G401 (cell line): Measurements from ENCODE around the gene FOXO1. TPM values are rescaled to one million over a fixed set of nuclear protein-coding genes. Genes with fewer than 3 reads are reported as not detected.
"Not testable (repeated sequence)": the region's sequence is repeated elsewhere in the genome, so short reads cannot be mapped to it uniquely, and the experiment has no call there.

ENCODE experiments used
- DNase-seq: peaks from one replicate; pipeline ENCODE4 v3.0.0-alpha.2; 2015; ENCODE audit warnings: low spot score
- in situ Hi-C: cut with HindIII; loops from 2 replicates; pipeline ENCODE4 v1.10.0; 2016; ENCODE audit warnings: low sequenced_read_pairs, mixed read lengths
- total RNA-seq: library from RNA; depleted of rRNA; stranded (reverse); fragments of >200 nt; shearing (Covaris generic); gene quantifications from 2 replicates; pipeline ENCODE4 v1.2.3, GENCODE V29; 2014; rRNA removed

FOXO1 gene
- 0.12 and 0.17 TPM in 2 replicates for total RNA-seq

- in situ Hi-C loops, result no loop called here
- DNase-seq, result peak; percentile 61
Measured at GRCh38 chr13:40666045-40666932, at the start of gene FOXO1. FOXO1 (minus strand) TSS chr13:40666641; CDS start chr13:40666212, 429 bp downstream.

DNA sequence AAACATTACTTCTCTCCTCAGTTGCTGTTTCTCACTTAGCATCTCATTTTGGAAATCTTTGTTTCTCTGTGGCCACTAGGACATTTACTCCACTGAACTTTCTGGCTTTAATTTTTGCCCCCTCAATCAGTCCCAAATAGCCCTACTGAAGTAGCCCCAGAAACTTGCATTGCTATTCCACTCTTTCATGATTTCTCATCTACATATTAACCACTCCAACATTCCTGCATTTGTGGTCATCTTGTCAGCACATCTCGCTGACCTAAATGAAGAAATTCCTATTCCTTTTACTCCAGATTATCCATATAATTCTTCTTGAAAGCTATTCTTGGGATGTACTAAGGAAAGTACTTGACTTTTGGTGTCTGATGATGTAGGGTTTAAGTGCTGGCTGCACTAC is 48.0 kb upstream of the FOXO1 start:
- DNase-seq, in situ Hi-C loops: not testable (repeated sequence)

GRCh38 chr13:40706439-40706838 is 40.0 kb upstream of the FOXO1 start:
- in situ Hi-C loops, result no loop called here
- DNase-seq, result no peak

DNA sequence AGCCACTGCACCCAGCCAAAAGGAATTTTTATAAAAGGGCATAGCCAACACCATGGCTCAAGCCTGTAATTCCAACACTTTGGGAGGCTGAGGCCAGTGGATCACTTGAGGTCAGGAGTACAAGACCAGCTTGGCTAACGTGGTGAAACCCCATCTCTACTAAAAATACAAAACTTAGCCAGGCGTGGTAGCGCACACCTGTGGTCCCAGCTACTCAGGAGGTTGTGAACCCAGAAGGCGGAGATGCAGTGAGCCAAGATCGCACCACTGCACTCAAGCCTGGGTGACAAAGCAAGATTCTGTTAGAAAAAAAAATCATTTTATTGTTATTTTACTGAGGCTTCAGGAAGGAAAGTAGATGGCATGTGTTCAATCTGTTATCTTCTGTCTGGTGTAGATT is 31.3 kb upstream of the FOXO1 start:
- in situ Hi-C loops, result no loop called here
- DNase-seq, result no peak

GRCh38 chr13:40694426-40694825 is 28.0 kb upstream of the FOXO1 start:
- DNase-seq, result no peak
- in situ Hi-C loops, result no loop called here

GRCh38 chr13:40692946-40693345 is 26.5 kb upstream of the FOXO1 start:
- in situ Hi-C loops, result no loop called here
- DNase-seq, result no peak

DNA sequence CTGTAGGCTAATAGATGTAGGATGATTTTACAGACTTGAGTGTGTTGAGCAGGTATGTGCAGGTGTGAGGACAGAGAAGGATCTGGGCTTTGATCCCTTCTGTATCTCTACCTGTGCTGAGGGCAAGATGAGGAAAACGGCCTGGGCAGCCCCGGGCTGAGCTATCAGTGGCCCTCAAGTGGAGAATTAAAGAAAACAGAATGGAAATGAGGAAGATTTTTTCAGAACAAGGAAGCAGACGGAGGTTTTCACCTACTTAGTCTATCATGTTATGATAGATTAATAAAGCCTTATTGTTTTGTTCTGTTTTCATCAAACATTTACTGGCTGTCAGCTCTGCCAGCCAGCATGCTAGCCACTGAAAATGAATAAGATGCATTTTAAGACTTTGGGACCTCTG is 22.3 kb upstream of the FOXO1 start:
- no peak for DNase-seq
- in situ Hi-C loops, result no loop called here

GRCh38 chr13:40682449-40683240 is 16.2 kb upstream of the FOXO1 start:
- in situ Hi-C loops, result no loop called here
- DNase-seq, result no peak

GRCh38 chr13:40681341-40682146 is 15.1 kb upstream of the FOXO1 start:
- no peak for DNase-seq
- in situ Hi-C loops, result no loop called here

DNA sequence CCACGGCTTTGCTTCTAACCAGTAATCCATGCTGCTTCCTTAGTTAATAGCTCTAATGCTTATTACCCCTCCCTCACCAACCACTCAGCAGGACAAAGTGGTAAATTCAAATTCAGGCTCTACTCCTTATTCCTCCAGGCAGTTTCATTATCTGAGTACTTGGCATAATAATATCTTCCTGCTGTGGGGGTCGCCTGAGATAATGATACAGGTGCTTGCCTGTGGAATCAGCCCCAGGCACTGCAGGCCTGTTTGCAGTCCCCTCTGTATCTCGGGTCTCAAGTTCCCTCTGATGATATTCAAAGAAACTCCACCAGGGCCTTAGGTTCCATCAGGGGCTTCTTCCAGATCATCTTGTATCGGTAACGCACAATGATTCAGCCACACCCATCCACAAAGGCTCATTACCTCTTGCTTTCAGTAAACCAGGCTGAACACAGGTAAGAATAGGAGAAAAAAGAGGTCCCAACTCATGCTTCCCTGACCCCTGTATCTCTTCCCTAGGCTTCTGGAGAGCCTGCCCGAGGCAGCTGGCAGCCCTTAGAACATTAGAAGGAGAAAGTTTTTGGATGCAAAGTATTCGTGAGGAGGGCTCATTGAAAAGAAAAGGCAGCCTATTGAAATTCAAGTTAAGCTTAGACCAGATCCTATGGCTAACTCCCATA is 14.3 kb upstream of the FOXO1 start:
- in situ Hi-C loops, result no loop called here
- DNase-seq, result no peak

GRCh38 chr13:40679480-40679985 is 13.1 kb upstream of the FOXO1 start:
- no peak for DNase-seq
- in situ Hi-C loops, result no loop called here

DNA sequence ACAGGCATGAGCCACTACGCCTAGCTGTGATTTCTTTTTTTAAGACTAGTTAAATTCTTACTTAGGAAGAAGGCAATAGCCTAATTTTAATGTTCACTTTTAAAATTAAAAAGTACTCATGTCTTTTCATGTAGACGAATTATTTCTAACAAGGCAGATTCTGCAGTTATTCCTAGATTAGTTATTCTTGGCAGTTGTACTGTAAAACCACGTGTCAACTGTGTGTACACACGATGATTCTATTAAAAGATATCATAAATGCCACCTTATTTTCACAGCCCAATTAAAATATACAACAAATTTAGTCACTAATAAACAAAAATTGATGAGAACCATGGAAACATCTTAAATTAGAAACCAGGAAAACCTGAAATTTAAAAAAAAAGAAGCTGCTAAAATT is 10.6 kb upstream of the FOXO1 start:
- no peak for DNase-seq
- in situ Hi-C loops, result no loop called here

DNA sequence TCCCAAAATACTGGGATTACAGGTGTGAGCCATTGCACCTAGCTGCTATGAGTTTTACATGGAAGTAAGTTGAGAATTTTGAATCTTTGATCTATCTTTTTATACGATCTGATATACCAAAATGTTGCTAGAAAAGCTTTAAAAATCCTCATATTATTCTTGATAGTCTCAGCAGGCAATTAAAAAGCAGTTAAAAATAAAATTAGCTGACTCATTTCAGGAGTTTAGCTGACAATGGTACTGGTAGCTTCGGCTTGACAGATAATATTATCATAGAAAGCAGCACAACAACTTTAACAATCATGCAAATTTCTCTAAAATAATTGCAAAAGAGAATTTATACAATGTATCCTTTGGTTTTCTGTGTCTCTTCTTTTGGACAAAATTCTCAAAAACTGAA is 9.6 kb upstream of the FOXO1 start:
- DNase-seq, result no peak
- in situ Hi-C loops, result no loop called here

- in situ Hi-C loops, result no loop called here
- DNase-seq, result no peak
Measured at GRCh38 chr13:40673414-40673813, 7.0 kb upstream of the FOXO1 start.

GRCh38 chr13:40672765-40673397 is 6.4 kb upstream of the FOXO1 start:
- in situ Hi-C loops, result no loop called here
- DNase-seq, result no peak

- in situ Hi-C loops, result no loop called here
- DNase-seq, result no peak
Measured at GRCh38 chr13:40671956-40672764, 5.7 kb upstream of the FOXO1 start.

- in situ Hi-C loops, result no loop called here
- no peak for DNase-seq
Measured at GRCh38 chr13:40670307-40670706, 3.9 kb upstream of the FOXO1 start.

- DNase-seq, result no peak
Measured at GRCh38 chr13:40668335-40668734, 1.9 kb upstream of the FOXO1 start.

More at GRCh38 chr13:40668335-40668734, 1.9 kb upstream of the FOXO1 start:
- in situ Hi-C loops, result no loop called here
